ENCODE measurements around the gene C1QTNF7. TPM values are rescaled to one million over a fixed set of nuclear protein-coding genes. Genes with fewer than 3 reads are reported as not detected.

C1QTNF7 gene
- total RNA-seq (2021), result 0.04 TPM in 1 of 3 replicates, not detected in the others
- Bru-seq, nascent RNA, result not detected
- long read RNA-seq, experiment 1, result 0 reads
- long read RNA-seq, experiment 2, result 0 reads
- long read RNA-seq, experiment 3, result 0 reads

- DNase-seq (ENCODE audit: low spot score) (no peak), ATAC-seq (no peak)
- no peak within 1 kb of the TSS for H3K27ac Mint-ChIP-seq
- H3K4me1 Mint-ChIP-seq, result no peaks in the 10 kb centered on the region
- no peak for TF ChIP-seq OVOL2 (CRISPR knock-in tag; IDR thresholded peaks at IDR 0.05; ENCODE audit: borderline replicate concordance)
- no peak for TF ChIP-seq ZNF532 (CRISPR knock-in tag; IDR thresholded peaks at IDR 0.05; ENCODE audit: borderline replicate concordance)
- TF ChIP-seq HMGA2 (CRISPR knock-in tag; IDR thresholded peaks at IDR 0.05), result no peak
- TF ChIP-seq FOXJ3 (CRISPR knock-in tag; IDR thresholded peaks at IDR 0.05; ENCODE audit: borderline replicate concordance), result no peak
- ChIA-PET CTCF (no interaction called here), POLR2A (no interaction called here)
- H3K36me3 Mint-ChIP-seq, result no peaks in the 10 kb centered on the region
- no peaks in the 10 kb centered on the region for H3K27me3 Mint-ChIP-seq (ENCODE audit: low read depth)
- H3K9me3 Mint-ChIP-seq, result peaks cover 6% of the 10 kb centered on the region; the same call in 1 of the 2 replicates
- no peak within 1 kb of the TSS for H3K4me3 Mint-ChIP-seq
Measured at GRCh38 chr4:15427701-15428100, at the start of gene C1QTNF7. TSS of gene C1QTNF7 (plus strand) at chr4:15428033. CDS start at chr4:15435744, 7,711 bp downstream.

GRCh38 chr4:15378062-15378461 lies 49.8 kb upstream of the C1QTNF7 start:
- no peaks in the 10 kb centered on the region for H3K9me3 Mint-ChIP-seq
- H3K4me1 Mint-ChIP-seq, result peaks cover 39% of the 10 kb centered on the region
- DNase-seq (ENCODE audit: low spot score) (no peak), ATAC-seq (no peak)
- no peak overlapping the region for H3K27ac Mint-ChIP-seq
- no peak overlapping the region for H3K4me3 Mint-ChIP-seq
- TF ChIP-seq ZNF416 (CRISPR knock-in tag; IDR thresholded peaks at IDR 0.05), result no peak
- CTCF ChIA-PET, result interaction anchor here (1.9 kb wide), 1 partner anchor 18 kb away, joined by 9 read pairs; no protein-coding TSS in a partner anchor
- POLR2A ChIA-PET, result no interaction called here
- H3K36me3 Mint-ChIP-seq, result no peaks in the 10 kb centered on the region
- no peaks in the 10 kb centered on the region; the same call in 1 of the 2 replicates for H3K27me3 Mint-ChIP-seq (ENCODE audit: low read depth)

GRCh38 chr4:15378493-15378892 lies 49.3 kb upstream of the C1QTNF7 start:
- Mint-ChIP-seq H3K9me3 (no peaks in the 10 kb centered on the region), H3K36me3 (no peaks in the 10 kb centered on the region), H3K4me1 (peaks cover 39% of the 10 kb centered on the region), H3K27ac (no peak overlapping the region), H3K27me3 (ENCODE audit: low read depth) (no peaks in the 10 kb centered on the region; the same call in 1 of the 2 replicates), H3K4me3 (no peak overlapping the region)
- no peak for DNase-seq (ENCODE audit: low spot score)
- ATAC-seq, result no peak
- ChIA-PET CTCF (interaction anchor here (1.9 kb wide), 1 partner anchor 18 kb away, joined by 9 read pairs; no protein-coding TSS in a partner anchor), POLR2A (no interaction called here)
- TF ChIP-seq HMGA2 (CRISPR knock-in tag; IDR thresholded peaks at IDR 0.05) (no peak), JAZF1 (CRISPR knock-in tag; IDR thresholded peaks at IDR 0.05) (no peak), TCF7 (CRISPR knock-in tag; IDR thresholded peaks at IDR 0.05; ENCODE audit: low read depth) (no peak), PRRX2 (CRISPR knock-in tag; IDR thresholded peaks at IDR 0.05) (no peak), SP1 (CRISPR knock-in tag; conservative IDR thresholded peaks at IDR 0.05) (no peak), ELF4 (CRISPR knock-in tag; IDR thresholded peaks at IDR 0.05; ENCODE audit: low read depth) (no peak), FOXP4 (CRISPR knock-in tag; IDR thresholded peaks at IDR 0.05) (no peak), MYBL2 (CRISPR knock-in tag; IDR thresholded peaks at IDR 0.05) (no peak), IRF2 (CRISPR knock-in tag; IDR thresholded peaks at IDR 0.05; ENCODE audit: borderline replicate concordance, low read depth) (no peak), ZNF416 (CRISPR knock-in tag; IDR thresholded peaks at IDR 0.05) (no peak), E2F4 (CRISPR knock-in tag; IDR thresholded peaks at IDR 0.05; ENCODE audit: borderline replicate concordance, low read depth) (no peak), HMGXB4 (CRISPR knock-in tag; IDR thresholded peaks at IDR 0.05) (no peak), AR (CRISPR knock-in tag; IDR thresholded peaks at IDR 0.05) (no peak), MAX (CRISPR knock-in tag; IDR thresholded peaks at IDR 0.05) (no peak)

All from WTC11 (cell line).